ENCODE results near the gene SGSM2.

DNA sequence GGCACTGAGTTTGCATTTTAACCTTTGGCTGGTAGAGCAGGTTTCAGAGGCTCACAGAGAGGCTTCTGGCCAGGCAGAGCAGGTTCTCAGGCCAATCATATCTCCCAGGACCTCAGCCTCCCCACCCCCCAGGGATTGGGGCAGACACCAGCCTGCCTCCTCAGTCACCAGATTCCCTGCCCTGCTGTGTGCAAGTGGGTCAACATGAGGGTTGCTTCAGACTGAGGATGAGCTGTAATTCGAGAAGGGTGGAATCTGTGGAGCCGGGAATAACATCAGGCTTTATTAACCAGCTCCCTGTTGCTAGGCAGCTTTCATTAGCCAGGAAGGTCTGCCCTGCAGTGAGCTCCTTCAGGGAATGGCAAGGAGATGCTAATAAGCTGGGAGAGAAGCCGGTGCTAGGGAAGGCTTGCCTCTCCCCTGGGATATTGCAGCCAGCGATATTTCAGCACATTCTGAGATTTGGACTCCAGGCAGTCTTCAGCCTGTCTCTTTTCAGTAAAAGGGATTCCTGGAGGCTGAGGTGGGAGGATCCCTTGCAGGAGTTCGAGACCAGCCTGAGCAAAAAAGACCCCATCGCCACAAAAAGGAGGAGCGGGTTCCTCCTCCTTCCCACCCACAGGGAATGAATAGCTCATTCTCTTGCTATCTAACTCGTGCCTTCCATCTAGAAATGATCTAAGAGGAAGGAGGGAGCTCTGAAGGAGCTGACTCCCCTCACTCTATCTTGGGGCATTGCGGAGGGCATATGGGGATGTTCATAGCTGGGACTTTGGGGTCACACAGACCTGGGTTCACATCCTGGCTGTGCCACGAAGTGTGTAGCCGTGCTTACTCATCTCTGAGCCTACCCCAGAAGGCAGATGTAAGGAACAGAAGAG lies 10.7 kb downstream of the SGSM2 start:
- TF ChIP-seq, protein P1, sequence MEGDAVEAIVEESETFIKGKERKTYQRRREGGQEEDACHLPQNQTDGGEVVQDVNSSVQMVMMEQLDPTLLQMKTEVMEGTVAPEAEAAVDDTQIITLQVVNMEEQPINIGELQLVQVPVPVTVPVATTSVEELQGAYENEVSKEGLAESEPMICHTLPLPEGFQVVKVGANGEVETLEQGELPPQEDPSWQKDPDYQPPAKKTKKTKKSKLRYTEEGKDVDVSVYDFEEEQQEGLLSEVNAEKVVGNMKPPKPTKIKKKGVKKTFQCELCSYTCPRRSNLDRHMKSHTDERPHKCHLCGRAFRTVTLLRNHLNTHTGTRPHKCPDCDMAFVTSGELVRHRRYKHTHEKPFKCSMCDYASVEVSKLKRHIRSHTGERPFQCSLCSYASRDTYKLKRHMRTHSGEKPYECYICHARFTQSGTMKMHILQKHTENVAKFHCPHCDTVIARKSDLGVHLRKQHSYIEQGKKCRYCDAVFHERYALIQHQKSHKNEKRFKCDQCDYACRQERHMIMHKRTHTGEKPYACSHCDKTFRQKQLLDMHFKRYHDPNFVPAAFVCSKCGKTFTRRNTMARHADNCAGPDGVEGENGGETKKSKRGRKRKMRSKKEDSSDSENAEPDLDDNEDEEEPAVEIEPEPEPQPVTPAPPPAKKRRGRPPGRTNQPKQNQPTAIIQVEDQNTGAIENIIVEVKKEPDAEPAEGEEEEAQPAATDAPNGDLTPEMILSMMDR (IDR thresholded peaks at IDR 0.05), result no peak
- no peak for TF ChIP-seq POLR2A (IDR thresholded peaks at IDR 0.05)

All from tibial nerve (tissue), 3 donors.